Measurements from ENCODE around the gene GRN. TPM values are rescaled to one million over a fixed set of nuclear protein-coding genes. Genes with fewer than 3 reads are reported as not detected.

GRN gene
- total and polyA plus RNA-seq, 2 of the 8 experiments (the other 6 are each of a cell fraction or from before 2014, with no cell fraction given) = 108 to 387 TPM

DNA sequence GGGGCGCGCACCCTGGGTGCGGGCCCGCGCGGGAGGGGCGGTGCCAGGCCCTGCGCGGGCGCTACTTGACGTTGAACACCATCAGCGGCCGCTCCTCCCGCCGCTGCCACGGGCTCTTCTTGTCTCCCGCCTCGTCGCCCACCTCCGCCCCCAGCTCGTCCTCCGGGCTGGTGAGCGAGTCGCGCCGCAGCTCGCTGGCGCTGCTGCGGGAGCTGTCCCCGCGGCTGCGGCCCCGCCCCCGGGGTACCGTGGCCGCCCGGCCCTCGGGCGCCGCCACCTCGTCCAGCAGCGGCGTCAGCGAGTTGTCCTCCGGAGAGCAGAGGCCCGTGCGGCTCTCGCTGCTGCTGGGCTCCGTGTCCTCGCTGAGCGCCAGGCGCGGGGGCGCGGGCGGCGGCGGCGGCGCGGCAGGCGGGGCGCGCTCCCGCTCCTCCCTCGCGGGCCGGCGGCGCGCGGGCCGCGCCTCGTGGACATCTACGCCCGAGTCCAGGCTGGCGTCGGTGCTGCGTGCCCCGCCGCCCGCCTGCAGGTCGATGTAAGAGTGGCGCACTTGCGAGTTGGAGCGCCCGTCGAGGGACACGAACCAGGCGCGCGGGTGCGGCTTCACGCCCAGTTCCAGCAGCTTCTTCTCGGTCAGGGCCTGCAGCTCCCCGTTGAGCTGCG, 8.7 kb downstream of the GRN start:
- Histone ChIP-seq H3K79me2 (ENCODE audit: control insufficient read depth in 1 of 2, insufficient read depth in 2 of 2, low read length in 2 of 2) (no peaks in the 10 kb centered on the region), H2AK5ac (ENCODE audit: low read depth, low read length) (no peak overlapping the region), H3K36me3 (ENCODE audit: control insufficient read depth in 2 of 4, insufficient read depth in 4 of 4, low read length in 3 of 4) (peaks cover under 1 to 3% (median 1%) of the 10 kb centered on the region in 4 experiments; a peak in 3 of 8 replicates), H3K23me2 (ENCODE audit: low read depth, low read length) (peaks cover 8% of the 10 kb centered on the region; the same call in 1 of the 2 replicates), H3K23ac (ENCODE audit: insufficient read length) (no peak overlapping the region), H3K4me3 (ENCODE audit: extremely low read depth in 1 of 4, insufficient read depth in 2 of 4, low read depth in 3 of 4, low read length in 4 of 4) (peak overlapping the region; percentile 42 to 68 (median 50)), H4K20me1 (replicated peaks in 1 of 2; ENCODE audit: control insufficient read depth in 1 of 2, insufficient read depth in 2 of 2, low read length in 2 of 2) (peaks cover 4 to 24% of the 10 kb centered on the region in 2 experiments), H3K9me3 (ENCODE audit: insufficient read depth in 2 of 2, low read depth in 1 of 2, low read length in 1 of 2) (no peaks in the 10 kb centered on the region), H4K5ac (ENCODE audit: insufficient read length, low read depth, low read length) (peak overlapping the region; percentile 77), H3K9ac (replicated peaks in 1 of 4; ENCODE audit: extremely low read depth in 1 of 4, low read depth in 3 of 4, low read length in 3 of 4) (peak overlapping the region in 3 of 4 experiments; percentile 20 to 43 (median 39); a peak in 2 of 7 replicates), H2BK5ac (ENCODE audit: low read depth, low read length) (no peak overlapping the region), H3K79me1 (ENCODE audit: low read depth, low read length) (peaks cover 5% of the 10 kb centered on the region), H3K14ac (ENCODE audit: insufficient read length) (no peak overlapping the region), H3K4me2 (ENCODE audit: insufficient read depth in 1 of 2, low read depth in 2 of 2, low read length in 2 of 2) (peak overlapping the region; percentile 71 to 93), H2BK12ac (ENCODE audit: low read depth, low read length) (no peak overlapping the region), H3K18ac (ENCODE audit: extremely low read depth, low read length) (peak overlapping the region; percentile 78), H3K56ac (replicated peaks; ENCODE audit: insufficient read length, low read depth, low read length) (no peak overlapping the region), H2BK15ac (ENCODE audit: low read length) (no peak overlapping the region), H4K91ac (replicated peaks; ENCODE audit: insufficient read length, low read length) (no peak overlapping the region), H3K4ac (replicated peaks; ENCODE audit: insufficient read length, low read depth, low read length) (no peak overlapping the region), H3K4me1 (replicated peaks in 1 of 4; ENCODE audit: control insufficient read depth in 3 of 4, insufficient read depth in 4 of 4, low read length in 3 of 4) (peaks cover 0 to 8% (median 4%) of the 10 kb centered on the region in 4 experiments; a peak in 4 of 7 replicates), H4K8ac (ENCODE audit: extremely low read depth, insufficient read depth, low read length) (no peak overlapping the region; the same call in 1 of the 2 replicates), H2AFZ (ENCODE audit: low read length) (no peak overlapping the region), H3K27ac (ENCODE audit: low read depth, low read length) (no peak overlapping the region), H2BK120ac (replicated peaks; ENCODE audit: low read depth, low read length) (no peak overlapping the region), H3K27me3 (replicated peaks in 1 of 4; ENCODE audit: control insufficient read depth in 3 of 4, extremely low read depth in 1 of 4, insufficient read depth in 3 of 4, low read length in 3 of 4) (no peaks in the 10 kb centered on the region; a peak in 2 of 7 replicates), H2BK20ac (ENCODE audit: low read length) (no peak overlapping the region)
- POLR2A ChIA-PET (ENCODE audit: partially characterized antibody) = interaction anchor here (0.8 to 3.2 kb wide), 22 partner anchors 9 to 436 kb away, joined by 3 to 18 read pairs (median 4); partner anchors contain the start of genes FAM171A2, GRN, TMUB2 and UBTF
- TF ChIP-seq EP300 (IDR thresholded peaks at IDR 0.05; ENCODE audit: borderline replicate concordance in 1 of 2, low read depth in 2 of 2, low read length in 2 of 2) (peak in 1 of 2 experiments; percentile 98; a peak in 1 of 3 replicates), POLR2AphosphoS5 (IDR thresholded peaks at IDR 0.05; ENCODE audit: low read depth, low read length) (0 out of 2 replicates have a peak, but pooled peaks have one; percentile 8), CHD1 (IDR thresholded peaks at IDR 0.05; ENCODE audit: low read depth, low read length) (no peak), TAF1 (IDR thresholded peaks at IDR 0.05; ENCODE audit: low read depth, low read length) (0 out of 2 replicates have a peak, but pooled peaks have one; percentile 10), RXRA (IDR thresholded peaks at IDR 0.05; ENCODE audit: insufficient read depth, low read depth, low read length) (no peak), SRF (IDR thresholded peaks at IDR 0.05; ENCODE audit: low read depth, low read length) (no peak), KDM4A (IDR thresholded peaks at IDR 0.05; ENCODE audit: low read depth, low read length, severe bottlenecking) (peak; percentile 61), HDAC2 (IDR thresholded peaks at IDR 0.05; ENCODE audit: borderline replicate concordance in 1 of 2, low read depth in 2 of 2, low read length in 2 of 2) (0 out of 4 replicates have a peak, but pooled peaks of 1 of the 2 experiments have one; percentile 41)
- TF ChIP-seq, protein P1, sequence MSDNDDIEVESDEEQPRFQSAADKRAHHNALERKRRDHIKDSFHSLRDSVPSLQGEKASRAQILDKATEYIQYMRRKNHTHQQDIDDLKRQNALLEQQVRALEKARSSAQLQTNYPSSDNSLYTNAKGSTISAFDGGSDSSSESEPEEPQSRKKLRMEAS (IDR thresholded peaks at IDR 0.05) = peak; percentile 19
- TF ChIP-seq, protein P2, sequence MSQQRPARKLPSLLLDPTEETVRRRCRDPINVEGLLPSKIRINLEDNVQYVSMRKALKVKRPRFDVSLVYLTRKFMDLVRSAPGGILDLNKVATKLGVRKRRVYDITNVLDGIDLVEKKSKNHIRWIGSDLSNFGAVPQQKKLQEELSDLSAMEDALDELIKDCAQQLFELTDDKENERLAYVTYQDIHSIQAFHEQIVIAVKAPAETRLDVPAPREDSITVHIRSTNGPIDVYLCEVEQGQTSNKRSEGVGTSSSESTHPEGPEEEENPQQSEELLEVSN (IDR thresholded peaks at IDR 0.05) = peak; percentile 42
- FAIRE-seq (no peak), DNase-seq (ENCODE audit: low read depth in 1 of 2, low spot score in 2 of 2) (peak in 1 of 2 experiments; percentile 77)
- WGBS, 2 experiments (ENCODE audit: extremely low coverage in 1 of 2, insufficient coverage in 1 of 2, insufficient read length in 1 of 2, insufficient replicate concordance in 2 of 2, low coverage in 1 of 2, low lambda C conversion rate in 2 of 2, missing lambda C conversion rate in 1 of 2) = 2% methylated on average over 31 of the region's 98 CpGs; no CpG with 5 or more reads in 1 of the 2 experiments
- CTCF ChIA-PET (ENCODE audit: partially characterized antibody) = interaction anchor here (0.7 to 10.1 kb wide), 21 partner anchors 8 to 292 kb away, joined by 3 to 177 read pairs (median 6); partner anchors contain the start of genes ASB16, FAM171A2, GRN and TMUB2
